Stimulated activated CD4-positive, alpha-beta T cell treated with anti-CD3 and anti-CD28 coated beads, Interleukin-4, amount 100 ng/mL, for 1 hour (primary cell): ENCODE measurements around the gene DOK3.

Experiments
- DNase-seq: peaks from one replicate; pipeline ENCODE4 v3.0.0-alpha.2; 2020

Gene DOK3

GRCh38 chr5:177478711-177479646 is 30.6 kb downstream of the DOK3 start:
- no peak for DNase-seq

- no peak for DNase-seq
These were observed 31.7 kb downstream of the DOK3 start for GRCh38 chr5:177477701-177478477.

GRCh38 chr5:177476531-177477233 is 32.9 kb downstream of the DOK3 start:
- DNase-seq = no peak

- DNase-seq = no peak
These were observed 33.8 kb downstream of the DOK3 start for GRCh38 chr5:177475563-177476427.

- no peak for DNase-seq
These were observed 34.6 kb downstream of the DOK3 start for GRCh38 chr5:177474846-177475562.

- DNase-seq = no peak
These were observed 35.6 kb downstream of the DOK3 start for GRCh38 chr5:177474002-177474476.

GRCh38 chr5:177473443-177474001 is 36.1 kb downstream of the DOK3 start, which contains the start of gene DBN1:
Gene DBN1, minus strand, starts transcription at chr5:177473634. Its CDS starts 113 bp downstream, at chr5:177473521.
- DNase-seq = peak; percentile 30

GRCh38 chr5:177472460-177473442 is 36.9 kb downstream of the DOK3 start:
- DNase-seq = peak; percentile 52

GRCh38 chr5:177471610-177472356 is 37.8 kb downstream of the DOK3 start:
- DNase-seq = no peak

- DNase-seq = no peak
These were observed 38.7 kb downstream of the DOK3 start for GRCh38 chr5:177470759-177471536.

- DNase-seq = no peak
These were observed 39.7 kb downstream of the DOK3 start for GRCh38 chr5:177469750-177470525.

GRCh38 chr5:177468685-177469628 is 40.7 kb downstream of the DOK3 start:
- DNase-seq = no peak

GRCh38 chr5:177468329-177468684 is 41.3 kb downstream of the DOK3 start:
- no peak for DNase-seq

GRCh38 chr5:177467436-177467835 is 42.2 kb downstream of the DOK3 start:
- DNase-seq = no peak

GRCh38 chr5:177466861-177467260 is 42.8 kb downstream of the DOK3 start:
- no peak for DNase-seq

- DNase-seq = no peak
These were observed 44.6 kb downstream of the DOK3 start for GRCh38 chr5:177465044-177465443.
